ENCODE data around the gene SEPTIN3. TPM values are rescaled to one million over a fixed set of nuclear protein-coding genes. Genes with fewer than 3 reads are reported as not detected.

Gene SEPTIN3
- total RNA-seq, 4 donors from 2014 or later, result 0.76 to 1.2 (median 0.96) TPM

DNA sequence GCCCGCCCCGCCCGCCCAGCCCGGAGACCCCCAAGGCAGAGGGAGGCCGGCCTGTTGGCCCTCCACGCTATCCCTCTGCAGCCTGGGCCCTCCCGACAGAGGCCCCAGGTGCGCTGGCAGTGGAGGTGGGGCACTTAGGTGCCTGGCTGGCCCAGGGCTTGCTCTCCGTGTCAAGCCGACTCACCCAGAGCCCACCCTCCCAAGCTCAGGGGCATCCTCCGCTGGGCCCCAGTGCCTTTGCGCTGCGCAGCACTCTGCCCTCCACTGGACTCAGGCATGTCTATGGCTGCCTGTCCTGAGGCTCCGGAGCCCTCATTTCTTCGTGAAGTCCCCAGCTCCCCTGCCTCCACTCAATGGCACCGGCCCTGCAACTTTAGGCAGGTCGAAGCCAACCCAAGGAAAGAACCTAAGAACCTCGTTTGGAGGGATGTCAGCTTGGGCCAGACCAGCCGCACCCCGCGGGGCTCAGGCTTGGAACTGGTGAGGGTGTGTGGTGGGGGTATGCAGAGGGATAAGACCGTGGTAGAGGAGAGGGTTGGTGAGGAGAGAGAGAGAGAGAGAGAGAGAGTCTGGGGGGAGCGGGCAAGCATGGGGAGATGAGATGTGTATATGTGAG lies 11.2 kb upstream of the SEPTIN3 start:
- TF ChIP-seq, protein P1, sequence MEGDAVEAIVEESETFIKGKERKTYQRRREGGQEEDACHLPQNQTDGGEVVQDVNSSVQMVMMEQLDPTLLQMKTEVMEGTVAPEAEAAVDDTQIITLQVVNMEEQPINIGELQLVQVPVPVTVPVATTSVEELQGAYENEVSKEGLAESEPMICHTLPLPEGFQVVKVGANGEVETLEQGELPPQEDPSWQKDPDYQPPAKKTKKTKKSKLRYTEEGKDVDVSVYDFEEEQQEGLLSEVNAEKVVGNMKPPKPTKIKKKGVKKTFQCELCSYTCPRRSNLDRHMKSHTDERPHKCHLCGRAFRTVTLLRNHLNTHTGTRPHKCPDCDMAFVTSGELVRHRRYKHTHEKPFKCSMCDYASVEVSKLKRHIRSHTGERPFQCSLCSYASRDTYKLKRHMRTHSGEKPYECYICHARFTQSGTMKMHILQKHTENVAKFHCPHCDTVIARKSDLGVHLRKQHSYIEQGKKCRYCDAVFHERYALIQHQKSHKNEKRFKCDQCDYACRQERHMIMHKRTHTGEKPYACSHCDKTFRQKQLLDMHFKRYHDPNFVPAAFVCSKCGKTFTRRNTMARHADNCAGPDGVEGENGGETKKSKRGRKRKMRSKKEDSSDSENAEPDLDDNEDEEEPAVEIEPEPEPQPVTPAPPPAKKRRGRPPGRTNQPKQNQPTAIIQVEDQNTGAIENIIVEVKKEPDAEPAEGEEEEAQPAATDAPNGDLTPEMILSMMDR (IDR thresholded peaks at IDR 0.05), result no peak
- TF ChIP-seq POLR2A (IDR thresholded peaks at IDR 0.05), result no peak
- H3K4me3 ChIP-seq (ENCODE audit: low read depth, poor library complexity, severe bottlenecking), result no peak overlapping the region
- WGBS, 2 donors, result 60 to 74% methylated on average over 15 to 19 of the region's 23 CpGs
- intact Hi-C loops (cut with DNase I; ENCODE audit: low total_unique reads), result no loop called here
- DNase-seq (ENCODE audit: low spot score in 2 of 2), result no peak

DNA sequence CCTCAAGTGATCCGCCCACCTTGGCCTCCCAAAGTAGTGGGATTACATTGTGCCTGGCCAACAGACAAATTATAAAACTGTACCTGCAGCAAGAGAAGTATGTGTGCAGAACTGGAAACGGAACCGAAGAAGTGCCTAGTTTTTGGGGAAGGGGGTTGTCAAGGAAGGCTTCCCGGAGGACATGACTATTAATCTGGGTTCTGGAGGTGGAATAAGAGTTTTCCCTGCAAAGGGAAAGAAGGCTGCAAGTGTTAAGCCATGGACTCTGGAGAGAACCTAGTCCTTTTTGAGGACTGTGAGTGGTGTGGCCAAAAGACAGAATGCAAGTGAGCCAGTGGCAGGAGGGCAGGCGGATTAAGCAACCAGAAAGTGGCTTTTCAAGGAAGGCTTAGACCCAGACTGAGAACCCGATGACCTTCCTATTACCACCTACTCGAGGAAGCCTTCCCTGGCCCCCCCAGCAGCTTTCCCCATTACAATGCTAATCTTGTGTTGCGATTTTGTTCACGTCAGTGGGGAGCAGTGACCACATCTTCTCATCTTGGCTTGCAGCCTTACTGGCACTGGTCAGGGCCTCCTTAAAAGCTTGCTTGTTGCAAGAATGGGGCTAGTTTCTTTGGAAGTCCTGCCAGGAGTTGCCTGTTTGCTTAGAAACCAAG lies 5.7 kb upstream of the SEPTIN3 start:
- no peak for DNase-seq (ENCODE audit: low spot score in 2 of 2)
- intact Hi-C loops (cut with DNase I; ENCODE audit: low total_unique reads), result loop anchor here (10.0 kb wide), 1 partner anchor 471 kb away; the partner anchor contains the start of gene NFAM1
- TF ChIP-seq, protein P1 (IDR thresholded peaks at IDR 0.05), result no peak
- no peak for TF ChIP-seq POLR2A (IDR thresholded peaks at IDR 0.05)
- no peak overlapping the region for H3K4me3 ChIP-seq (ENCODE audit: low read depth, poor library complexity, severe bottlenecking)
- 70 to 73% methylated on average over 9 of the region's 9 CpGs for WGBS, 2 donors

DNA sequence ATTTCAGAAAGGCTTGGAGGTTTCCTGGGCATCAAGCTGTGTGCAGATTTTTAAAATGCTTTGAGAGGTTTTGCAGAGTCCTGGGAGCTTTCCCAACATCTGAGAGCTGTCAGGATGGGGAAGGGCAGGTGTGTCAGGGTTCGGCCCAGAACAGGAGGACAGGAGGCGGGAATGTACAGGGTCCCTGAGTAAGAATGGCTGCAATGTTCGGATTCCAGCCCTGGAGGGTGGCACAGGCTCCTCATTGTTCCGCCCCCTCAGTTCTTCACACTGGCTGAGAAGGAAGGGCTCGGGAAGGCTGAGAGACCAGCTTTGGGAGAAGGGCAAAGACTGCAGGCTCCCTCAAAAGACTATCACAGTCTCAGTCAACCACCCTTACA lies 5.1 kb upstream of the SEPTIN3 start:
- no peak overlapping the region for H3K4me3 ChIP-seq (ENCODE audit: low read depth, poor library complexity, severe bottlenecking)
- intact Hi-C loops (cut with DNase I; ENCODE audit: low total_unique reads), result loop anchor here (10.0 kb wide), 1 partner anchor 471 kb away; the partner anchor contains the start of gene NFAM1
- WGBS, 2 donors, result 66 to 73% methylated on average over 5 of the region's 5 CpGs
- DNase-seq (ENCODE audit: low spot score in 2 of 2), result no peak
- no peak for TF ChIP-seq POLR2A (IDR thresholded peaks at IDR 0.05)
- TF ChIP-seq, protein P1 (IDR thresholded peaks at IDR 0.05), result no peak

DNA sequence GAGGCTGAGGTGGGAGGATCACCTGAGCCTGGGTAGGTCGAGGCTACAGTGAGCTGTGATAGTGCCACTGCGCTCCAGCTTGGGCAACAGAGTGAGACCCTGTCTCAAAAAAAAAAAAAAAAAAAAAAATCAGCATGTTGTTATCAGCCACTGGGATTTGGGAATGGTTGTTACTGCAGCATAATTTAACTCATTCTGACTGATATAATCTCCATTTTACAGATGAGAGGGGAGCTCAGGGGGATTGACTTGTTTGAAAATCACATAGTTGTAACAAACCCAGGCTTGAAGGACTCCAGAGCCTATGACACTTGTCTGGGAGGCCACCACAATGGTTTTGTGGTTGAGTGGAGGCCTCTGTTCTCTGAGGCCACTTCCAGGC lies 3.0 kb upstream of the SEPTIN3 start:
- intact Hi-C loops (cut with DNase I; ENCODE audit: low total_unique reads), result loop anchor here (10.0 kb wide), 1 partner anchor 469 kb away; the partner anchor contains the start of gene NFAM1
- no peak for DNase-seq (ENCODE audit: low spot score in 2 of 2)
- WGBS, 2 donors, result 95 to 98% methylated on average over 2 of the region's 2 CpGs
- no peak overlapping the region for H3K4me3 ChIP-seq (ENCODE audit: low read depth, poor library complexity, severe bottlenecking)
- TF ChIP-seq POLR2A (IDR thresholded peaks at IDR 0.05), result no peak
- TF ChIP-seq, protein P1 (IDR thresholded peaks at IDR 0.05), result no peak

DNA sequence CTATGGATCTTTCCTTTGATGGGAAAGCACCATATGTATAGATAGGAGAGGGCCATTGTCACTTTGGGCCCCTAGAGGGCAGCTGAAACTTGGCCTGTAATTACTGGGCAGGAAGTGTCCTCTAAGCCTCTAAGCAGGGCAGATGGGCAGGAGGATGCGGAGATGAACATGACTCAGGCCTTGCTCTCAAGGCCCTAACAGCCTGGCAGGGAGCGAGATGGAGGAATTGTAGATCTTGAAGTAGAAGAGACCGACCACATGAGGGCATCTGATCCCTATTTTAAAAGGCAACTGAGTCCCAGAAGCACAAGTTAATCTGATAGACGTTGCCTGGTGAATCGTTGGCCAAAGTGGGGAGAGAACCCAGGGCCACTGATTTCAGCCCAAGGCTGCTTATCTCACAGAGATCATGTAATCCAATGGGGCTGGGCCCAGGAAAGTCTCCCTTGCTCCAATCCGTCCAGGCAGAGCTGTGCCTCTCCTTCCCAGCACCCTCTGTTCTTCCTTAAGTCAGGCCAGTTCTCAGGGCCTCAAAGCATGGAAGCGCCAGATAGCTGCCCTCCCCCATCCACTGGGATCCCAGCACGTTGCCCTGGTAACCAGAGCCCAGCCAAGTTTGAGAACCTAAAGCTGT lies 2.5 kb upstream of the SEPTIN3 start:
- peak in 1 of 2 donors; percentile 32 for DNase-seq (ENCODE audit: low spot score in 2 of 2)

More for the DNA sequence above, 2.5 kb upstream of the SEPTIN3 start:
- WGBS, 2 donors, result 30 to 35% methylated on average over 8 of the region's 8 CpGs
- TF ChIP-seq POLR2A (IDR thresholded peaks at IDR 0.05), result no peak
- TF ChIP-seq, protein P1 (IDR thresholded peaks at IDR 0.05), result no peak
- intact Hi-C loops (cut with DNase I; ENCODE audit: low total_unique reads), result loop anchor here (10.0 kb wide), 1 partner anchor 468 kb away; the partner anchor contains the start of gene NFAM1
- no peak overlapping the region for H3K4me3 ChIP-seq (ENCODE audit: low read depth, poor library complexity, severe bottlenecking)
